Dendritic cell treated with granulocyte-macrophage colony-stimulating factor and Interleukin-4, amounts not matched to agents 40 ng/mL and 50 ng/mL, for 4 days (primary cell): ENCODE results near the gene ADAMTS17.

ENCODE experiments used
- H3K27ac Mint-ChIP-seq: one replicate; pipeline ENCODE4 v1.8.0; 2022; ENCODE audit warnings: mild to moderate bottlenecking, mixed read lengths
- H3K27me3 Mint-ChIP-seq: one replicate; pipeline ENCODE4 v1.8.0; 2022; ENCODE audit warnings: mild to moderate bottlenecking, mixed read lengths
- H3K36me3 Mint-ChIP-seq: one replicate; pipeline ENCODE4 v1.8.0; 2022; ENCODE audit warnings: low read depth, mixed read lengths
- H3K4me1 Mint-ChIP-seq: one replicate; pipeline ENCODE4 v1.8.0; 2022; ENCODE audit warnings: low read depth, mixed read lengths
- H3K4me3 Mint-ChIP-seq: one replicate; pipeline ENCODE4 v1.8.0; 2022; ENCODE audit warnings: mild to moderate bottlenecking, moderate library complexity, mixed read lengths
- H3K9me3 Mint-ChIP-seq: one replicate; pipeline ENCODE4 v1.8.0; 2022; ENCODE audit warnings: mixed read lengths
- intact Hi-C: fragments of 100-400 bp; cut with micrococcal nuclease; formaldehyde crosslinking; loops from one replicate; pipeline ENCODE4 v1.15.0; 2022

Gene ADAMTS17

GRCh38 chr15:100056411-100057072, 285.2 kb downstream of the ADAMTS17 start:
- H3K4me1 Mint-ChIP-seq, result no peaks in the 10 kb centered on the region
- no peaks in the 10 kb centered on the region for H3K36me3 Mint-ChIP-seq
- intact Hi-C loops, result no loop called here
- H3K27ac Mint-ChIP-seq, result no peak overlapping the region
- no peaks in the 10 kb centered on the region for H3K9me3 Mint-ChIP-seq
- peaks cover 2% of the 10 kb centered on the region for H3K27me3 Mint-ChIP-seq
- H3K4me3 Mint-ChIP-seq, result no peak overlapping the region

- Mint-ChIP-seq H3K4me3 (no peak overlapping the region), H3K36me3 (no peaks in the 10 kb centered on the region), H3K4me1 (no peaks in the 10 kb centered on the region), H3K27me3 (peaks cover 2% of the 10 kb centered on the region), H3K9me3 (no peaks in the 10 kb centered on the region), H3K27ac (no peak overlapping the region)
- intact Hi-C loops, result no loop called here
Measured at GRCh38 chr15:100055821-100056220, 286.0 kb downstream of the ADAMTS17 start.

- intact Hi-C loops, result no loop called here
- H3K27me3 Mint-ChIP-seq, result peaks cover 2% of the 10 kb centered on the region
- no peak overlapping the region for H3K27ac Mint-ChIP-seq
- H3K4me3 Mint-ChIP-seq, result no peak overlapping the region
- H3K9me3 Mint-ChIP-seq, result no peaks in the 10 kb centered on the region
- no peaks in the 10 kb centered on the region for H3K4me1 Mint-ChIP-seq
- no peaks in the 10 kb centered on the region for H3K36me3 Mint-ChIP-seq
Measured at GRCh38 chr15:100054539-100054938, 287.2 kb downstream of the ADAMTS17 start.

- Mint-ChIP-seq H3K4me1 (no peaks in the 10 kb centered on the region), H3K9me3 (no peaks in the 10 kb centered on the region), H3K27me3 (peaks cover 2% of the 10 kb centered on the region), H3K27ac (no peak overlapping the region), H3K36me3 (no peaks in the 10 kb centered on the region), H3K4me3 (no peak overlapping the region)
- intact Hi-C loops, result no loop called here
Measured at GRCh38 chr15:100053474-100054121, 288.2 kb downstream of the ADAMTS17 start.

- H3K27me3 Mint-ChIP-seq, result peaks cover 2% of the 10 kb centered on the region
- intact Hi-C loops, result no loop called here
- no peaks in the 10 kb centered on the region for H3K4me1 Mint-ChIP-seq
- peaks cover 3% of the 10 kb centered on the region for H3K9me3 Mint-ChIP-seq
- H3K36me3 Mint-ChIP-seq, result no peaks in the 10 kb centered on the region
- no peak overlapping the region for H3K27ac Mint-ChIP-seq
- no peak overlapping the region for H3K4me3 Mint-ChIP-seq
Measured at GRCh38 chr15:100052716-100053473, 288.9 kb downstream of the ADAMTS17 start.

- Mint-ChIP-seq H3K36me3 (no peaks in the 10 kb centered on the region), H3K4me3 (no peak overlapping the region)
Measured at GRCh38 chr15:100050877-100051786, 290.6 kb downstream of the ADAMTS17 start.

GRCh38 chr15:100049936-100050876, 291.6 kb downstream of the ADAMTS17 start:
- intact Hi-C loops, result no loop called here
- H3K9me3 Mint-ChIP-seq, result peaks cover 17% of the 10 kb centered on the region
- no peak overlapping the region for H3K27ac Mint-ChIP-seq
- H3K4me1 Mint-ChIP-seq, result no peaks in the 10 kb centered on the region
- no peaks in the 10 kb centered on the region for H3K36me3 Mint-ChIP-seq
- peaks cover 2% of the 10 kb centered on the region for H3K27me3 Mint-ChIP-seq
- H3K4me3 Mint-ChIP-seq, result no peak overlapping the region

More at GRCh38 chr15:100050877-100051786, 290.6 kb downstream of the ADAMTS17 start:
- intact Hi-C loops, result no loop called here
- no peaks in the 10 kb centered on the region for H3K4me1 Mint-ChIP-seq
- peaks cover 2% of the 10 kb centered on the region for H3K27me3 Mint-ChIP-seq
- no peak overlapping the region for H3K27ac Mint-ChIP-seq
- H3K9me3 Mint-ChIP-seq, result peaks cover 17% of the 10 kb centered on the region

- intact Hi-C loops, result no loop called here
- H3K36me3 Mint-ChIP-seq, result no peaks in the 10 kb centered on the region
- peaks cover 17% of the 10 kb centered on the region for H3K9me3 Mint-ChIP-seq
- peaks cover 2% of the 10 kb centered on the region for H3K27me3 Mint-ChIP-seq
- H3K4me1 Mint-ChIP-seq, result no peaks in the 10 kb centered on the region
- no peak overlapping the region for H3K27ac Mint-ChIP-seq
- no peak overlapping the region for H3K4me3 Mint-ChIP-seq
Measured at GRCh38 chr15:100049483-100049882, 292.3 kb downstream of the ADAMTS17 start.

- H3K27me3 Mint-ChIP-seq, result no peaks in the 10 kb centered on the region
- no peaks in the 10 kb centered on the region for H3K4me1 Mint-ChIP-seq
- H3K36me3 Mint-ChIP-seq, result no peaks in the 10 kb centered on the region
- intact Hi-C loops, result no loop called here
- H3K4me3 Mint-ChIP-seq, result no peak overlapping the region
- H3K27ac Mint-ChIP-seq, result no peak overlapping the region
- peaks cover 17% of the 10 kb centered on the region for H3K9me3 Mint-ChIP-seq
Measured at GRCh38 chr15:100048736-100049135, 293.0 kb downstream of the ADAMTS17 start.

- Mint-ChIP-seq H3K9me3 (peaks cover 17% of the 10 kb centered on the region), H3K36me3 (no peaks in the 10 kb centered on the region), H3K27ac (no peak overlapping the region), H3K4me3 (no peak overlapping the region), H3K4me1 (no peaks in the 10 kb centered on the region), H3K27me3 (no peaks in the 10 kb centered on the region)
- intact Hi-C loops, result no loop called here
Measured at GRCh38 chr15:100043692-100044091, 298.1 kb downstream of the ADAMTS17 start.

GRCh38 chr15:100043068-100043641, 298.6 kb downstream of the ADAMTS17 start:
- Mint-ChIP-seq H3K9me3 (peaks cover 17% of the 10 kb centered on the region), H3K27ac (no peak overlapping the region), H3K36me3 (no peaks in the 10 kb centered on the region), H3K4me1 (no peaks in the 10 kb centered on the region), H3K4me3 (no peak overlapping the region), H3K27me3 (no peaks in the 10 kb centered on the region)
- intact Hi-C loops, result no loop called here

GRCh38 chr15:100042558-100042957, 299.2 kb downstream of the ADAMTS17 start:
- no peaks in the 10 kb centered on the region for H3K4me1 Mint-ChIP-seq
- H3K9me3 Mint-ChIP-seq, result peaks cover 11% of the 10 kb centered on the region
- no peak overlapping the region for H3K4me3 Mint-ChIP-seq
- intact Hi-C loops, result no loop called here
- H3K27me3 Mint-ChIP-seq, result no peaks in the 10 kb centered on the region
- H3K27ac Mint-ChIP-seq, result no peak overlapping the region
- no peaks in the 10 kb centered on the region for H3K36me3 Mint-ChIP-seq
